Right renal pelvis (tissue), 4 donors: ENCODE data around the gene DCTN2. TPM values are rescaled to one million over a fixed set of nuclear protein-coding genes. Genes with fewer than 3 reads are reported as not detected.

ENCODE experiments used
- DNase-seq, 4 donors: peaks; one replicate each; pipeline ENCODE4 v3.0.0-alpha.2; 2013; ENCODE audit warnings: low read depth in 4 of 4, low spot score in 3 of 4, missing footprints in 1 of 4
- polyA plus RNA-seq, 4 donors: library from polyadenylated mRNA; unstranded; fragments of 120-200 nt; gene quantifications; one replicate each; pipeline ENCODE4 v1.2.1, GENCODE V29; 2013; ENCODE audit not compliant: insufficient read length in 4 of 4

DCTN2 gene
- polyA plus RNA-seq, 4 donors: 159 to 179 (median 166) TPM

DNA sequence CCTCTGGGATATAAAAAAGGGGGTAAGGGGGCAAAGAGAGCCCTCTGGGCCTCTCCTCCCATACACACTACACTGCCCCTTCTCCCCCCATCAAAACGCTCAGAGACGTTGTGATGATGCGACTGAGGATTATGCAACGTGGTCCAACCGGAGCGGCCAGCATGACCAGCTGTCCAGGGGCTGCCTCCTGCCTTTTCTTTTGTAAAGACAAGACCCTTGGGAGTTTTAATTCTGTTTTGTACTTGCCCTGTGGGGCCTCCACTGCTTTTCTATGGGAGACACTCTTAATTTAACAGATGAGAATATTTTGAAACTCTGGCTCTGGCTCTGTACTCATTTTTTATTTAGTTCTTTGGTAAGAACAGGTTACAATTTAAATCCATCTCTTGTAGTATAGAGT is 17.2 kb downstream of the DCTN2 start:
- DNase-seq: no peak

DNA sequence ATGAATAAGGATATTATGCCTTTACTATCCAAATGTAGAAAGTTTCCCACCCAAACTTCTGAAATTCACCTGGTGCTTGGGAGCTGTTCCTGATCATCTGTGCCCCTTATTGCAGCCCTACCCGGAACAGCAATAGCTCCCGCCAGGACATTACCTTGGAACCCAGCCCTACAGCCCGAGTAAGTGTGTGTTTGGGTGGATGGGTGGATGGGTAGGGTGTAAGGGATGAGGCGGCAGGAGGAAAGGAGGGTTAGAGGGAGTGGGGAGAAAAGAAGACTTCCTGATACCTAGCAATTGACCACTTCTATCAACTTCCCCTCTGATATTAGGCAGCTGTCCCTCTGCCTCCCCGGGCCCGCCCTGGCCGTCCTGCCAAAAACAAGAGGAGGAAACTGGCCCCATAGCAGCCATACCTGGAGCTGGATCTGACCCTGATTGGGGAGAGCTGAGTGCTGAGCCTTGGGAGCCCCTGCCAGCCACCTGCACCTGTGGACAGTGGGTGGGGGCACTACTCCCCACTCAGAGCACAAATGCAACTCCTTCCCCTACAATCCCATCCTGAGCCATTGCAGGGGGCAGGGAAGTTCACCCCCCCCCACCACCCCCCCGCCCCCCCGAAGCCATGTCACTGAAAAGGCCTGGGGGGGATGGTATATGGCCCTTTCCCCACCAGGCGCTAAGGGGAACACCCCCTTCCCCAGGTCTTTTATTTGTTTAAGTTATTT is 18.0 kb downstream of the DCTN2 start:
- DNase-seq: no peak

DNA sequence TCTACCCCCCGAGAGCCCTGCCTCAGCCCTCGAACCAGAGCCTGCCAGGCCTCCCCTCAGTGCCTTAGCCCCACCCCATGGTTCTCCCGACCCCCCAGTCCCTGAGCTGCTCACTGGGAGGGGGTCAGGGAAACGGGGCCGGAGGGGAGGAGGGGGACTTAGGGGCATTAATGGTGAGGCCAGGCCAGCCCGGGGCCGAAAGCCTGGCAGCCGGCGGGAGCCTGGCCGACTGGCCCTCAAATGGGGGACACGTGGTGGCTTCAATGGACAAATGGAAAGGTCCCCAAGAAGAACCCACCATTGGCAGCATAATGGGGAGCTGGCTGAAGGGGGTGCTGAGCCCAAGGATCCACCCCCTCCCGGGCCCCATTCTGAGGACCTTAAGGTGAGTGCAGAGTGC is 18.8 kb downstream of the DCTN2 start:
- DNase-seq: no peak

DNA sequence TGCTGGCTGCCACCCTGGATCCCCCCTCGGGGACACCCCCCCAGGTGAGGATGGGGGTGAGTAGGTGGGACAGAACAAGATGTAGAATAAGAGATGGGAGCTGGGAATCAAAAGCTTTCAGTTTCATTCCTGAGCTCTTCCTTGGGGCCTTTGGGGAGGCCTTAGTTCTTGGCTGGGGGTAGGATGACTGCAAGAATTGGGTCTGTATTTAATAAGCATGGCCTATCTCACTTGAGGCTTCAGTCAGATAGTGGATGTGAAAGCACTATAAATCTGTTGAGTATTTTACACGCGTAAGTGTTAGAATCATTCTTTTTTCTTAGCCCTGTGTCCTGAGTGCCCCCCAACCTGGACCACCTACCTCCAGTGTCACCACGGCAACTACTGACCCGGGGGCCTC is 19.8 kb downstream of the DCTN2 start:
- DNase-seq: no peak

DNA sequence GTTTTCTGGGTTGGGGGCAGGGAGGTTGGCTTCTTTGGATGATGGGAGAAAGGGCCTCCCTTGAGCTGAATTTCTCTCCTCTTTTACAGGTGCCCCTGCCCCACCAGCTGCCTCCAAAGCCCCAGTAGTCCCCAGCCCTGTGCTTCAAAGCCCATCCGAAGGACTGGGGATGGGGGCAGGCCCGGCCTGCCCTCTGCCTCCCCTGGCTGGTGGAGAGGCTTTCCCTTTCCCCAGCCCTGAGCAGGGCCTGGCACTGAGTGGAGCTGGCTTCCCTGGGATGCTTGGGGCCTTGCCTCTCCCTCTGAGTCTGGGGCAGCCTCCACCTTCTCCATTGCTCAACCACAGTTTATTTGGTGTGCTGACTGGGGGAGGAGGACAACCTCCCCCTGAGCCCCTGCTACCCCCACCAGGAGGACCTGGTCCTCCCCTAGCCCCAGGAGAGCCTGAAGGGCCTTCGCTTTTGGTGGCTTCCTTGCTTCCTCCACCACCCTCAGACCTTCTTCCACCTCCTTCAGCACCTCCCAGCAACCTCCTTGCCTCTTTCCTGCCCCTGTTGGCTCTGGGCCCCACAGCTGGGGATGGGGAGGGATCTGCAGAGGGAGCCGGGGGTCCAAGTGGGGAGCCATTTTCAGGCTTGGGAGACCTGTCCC is 20.4 kb downstream of the DCTN2 start:
- DNase-seq: no peak

DNA sequence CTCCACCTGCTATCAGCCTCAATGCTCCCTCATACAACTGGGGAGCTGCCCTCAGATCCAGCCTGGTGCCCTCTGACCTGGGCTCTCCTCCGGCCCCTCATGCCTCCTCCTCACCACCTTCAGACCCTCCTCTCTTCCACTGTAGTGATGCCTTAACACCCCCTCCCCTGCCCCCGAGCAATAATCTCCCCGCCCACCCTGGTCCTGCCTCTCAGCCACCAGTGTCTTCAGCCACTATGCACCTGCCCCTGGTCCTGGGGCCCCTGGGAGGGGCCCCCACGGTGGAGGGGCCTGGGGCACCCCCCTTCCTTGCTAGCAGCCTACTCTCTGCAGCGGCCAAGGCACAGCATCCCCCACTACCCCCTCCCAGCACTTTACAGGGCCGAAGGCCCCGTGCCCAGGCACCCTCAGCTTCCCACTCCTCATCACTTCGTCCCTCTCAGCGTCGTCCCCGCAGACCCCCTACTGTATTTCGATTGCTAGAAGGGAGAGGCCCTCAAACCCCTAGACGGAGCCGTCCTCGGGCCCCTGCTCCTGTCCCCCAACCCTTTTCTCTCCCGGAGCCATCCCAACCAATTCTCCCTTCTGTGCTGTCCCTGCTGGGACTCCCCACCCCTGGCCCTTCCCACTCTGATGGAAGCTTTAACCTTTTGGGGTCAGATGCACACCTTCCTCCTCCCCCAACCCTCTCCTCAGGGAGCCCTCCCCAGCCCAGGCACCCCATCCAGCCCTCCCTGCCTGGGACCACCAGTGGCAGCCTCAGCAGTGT is 21.2 kb downstream of the DCTN2 start:
- DNase-seq: no peak

DNA sequence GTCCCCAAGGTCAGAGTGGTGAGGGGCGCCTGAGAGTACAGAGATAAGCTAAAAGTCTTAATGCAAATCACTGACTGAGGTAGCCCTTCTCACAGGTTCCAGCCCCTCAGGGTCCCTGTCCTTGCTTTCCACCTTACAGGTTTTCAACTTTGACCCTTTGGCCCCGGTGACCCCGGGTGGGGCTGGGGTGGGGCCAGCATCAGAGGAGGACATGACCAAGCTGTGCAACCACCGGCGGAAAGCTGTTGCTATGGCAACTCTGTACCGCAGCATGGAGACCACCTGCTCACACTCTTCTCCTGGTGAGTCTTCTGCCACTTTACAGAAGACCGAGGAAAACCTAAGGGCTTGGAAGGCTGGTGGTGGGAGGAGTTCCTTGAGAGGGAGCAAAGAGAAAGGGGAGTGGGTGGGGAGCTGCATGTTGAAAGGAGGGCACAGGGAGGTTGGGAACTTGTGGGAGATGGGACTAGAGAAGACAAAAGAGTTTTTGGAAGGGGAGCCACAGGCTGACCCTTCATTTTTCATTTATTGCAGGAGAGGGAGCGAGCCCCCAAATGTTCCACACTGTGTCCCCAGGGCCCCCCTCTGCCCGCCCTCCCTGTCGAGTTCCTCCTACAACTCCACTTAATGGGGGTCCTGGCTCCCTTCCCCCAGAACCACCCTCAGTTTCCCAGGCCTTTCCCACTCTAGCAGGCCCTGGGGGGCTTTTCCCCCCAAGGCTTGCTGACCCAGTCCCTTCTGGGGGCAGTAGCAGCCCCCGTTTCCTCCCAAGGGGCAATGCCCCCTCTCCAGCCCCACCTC is 22.0 kb downstream of the DCTN2 start:
- no peak for DNase-seq

DNA sequence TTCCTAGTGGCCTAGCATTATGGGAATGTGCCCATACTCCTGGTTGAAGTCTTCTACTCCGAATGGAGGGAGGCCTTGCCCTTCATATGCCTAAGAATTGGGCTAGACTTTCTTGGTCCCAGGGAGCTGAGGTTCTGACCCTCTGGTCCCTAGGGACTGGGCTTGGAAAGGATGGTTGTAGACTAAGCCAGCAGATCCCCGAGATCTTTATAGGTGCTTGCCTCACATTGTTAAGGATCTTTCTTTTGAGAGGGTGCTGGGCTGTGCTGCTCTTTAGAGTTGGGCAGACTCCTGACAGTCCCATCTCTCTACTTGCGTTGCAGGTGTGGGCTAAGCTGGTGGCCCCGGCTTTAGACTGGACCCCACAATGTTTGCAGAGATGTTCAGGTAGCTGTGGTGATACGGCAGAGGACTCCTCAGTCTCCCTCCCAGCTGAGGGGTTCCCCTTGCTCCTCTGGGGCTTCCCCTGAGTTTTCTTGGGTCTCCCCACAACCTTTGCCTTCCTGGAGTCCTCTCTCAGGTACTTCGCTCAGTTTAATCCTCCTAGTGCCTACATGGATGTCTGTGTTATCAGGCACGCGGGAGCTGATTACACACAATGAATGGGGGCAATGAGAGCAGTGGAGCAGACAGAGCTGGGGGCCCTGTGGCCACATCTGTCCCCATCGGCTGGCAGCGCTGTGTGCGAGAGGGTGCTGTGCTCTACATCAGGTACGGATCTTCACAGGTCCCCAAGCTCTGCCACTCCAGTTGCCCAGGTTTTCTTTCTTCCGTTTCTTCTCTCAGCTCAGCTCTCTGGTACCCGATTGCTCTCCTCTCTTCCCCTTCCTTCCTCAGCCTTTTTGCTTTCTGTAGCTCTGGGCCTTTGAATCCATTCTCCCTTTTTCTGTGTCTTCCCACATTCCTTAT is 23.0 kb downstream of the DCTN2 start:
- no peak for DNase-seq

DNA sequence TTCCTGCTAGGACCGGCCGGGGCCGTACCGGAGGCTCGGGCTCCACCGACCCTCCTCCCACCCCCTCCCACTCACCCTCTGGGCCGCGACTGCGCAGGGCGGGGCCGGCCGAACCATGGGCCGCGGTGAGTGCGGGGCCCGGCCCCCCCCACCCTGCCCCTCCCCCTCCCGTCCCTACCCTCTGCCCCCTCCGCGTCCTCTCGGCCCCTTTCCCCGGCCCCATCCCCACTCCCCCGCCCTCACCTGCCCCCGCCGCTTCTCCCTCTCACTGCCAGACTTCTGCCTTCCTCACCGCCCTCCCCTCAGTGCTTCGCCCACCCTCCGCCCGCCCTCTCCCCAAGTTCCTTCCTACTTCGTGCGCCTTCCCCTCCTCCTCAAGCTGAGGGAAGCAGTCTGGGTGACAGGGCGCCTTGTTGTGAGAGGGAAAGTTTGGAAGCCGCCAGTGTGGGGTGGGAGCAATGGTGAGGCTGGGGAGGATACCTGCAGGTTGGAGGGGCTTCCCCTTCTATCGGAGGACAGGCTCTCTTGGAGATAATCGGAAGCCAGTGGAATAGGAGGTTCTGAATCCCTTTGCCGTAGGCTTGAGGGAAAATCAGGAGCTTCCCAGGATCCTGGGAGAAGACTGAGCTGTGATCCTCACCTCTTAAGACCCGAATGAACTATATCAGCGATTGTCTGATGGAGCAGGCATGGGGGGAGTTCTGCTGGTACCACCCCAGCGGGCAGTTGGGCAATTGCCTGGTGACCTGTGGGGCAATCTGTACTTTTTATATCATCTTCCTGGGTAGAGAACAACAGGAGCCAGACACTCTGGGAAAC is 23.9 kb downstream of the DCTN2 start:
- DNase-seq: peak in 3 of 4 donors; percentile 55 to 68 (median 57)

DNA sequence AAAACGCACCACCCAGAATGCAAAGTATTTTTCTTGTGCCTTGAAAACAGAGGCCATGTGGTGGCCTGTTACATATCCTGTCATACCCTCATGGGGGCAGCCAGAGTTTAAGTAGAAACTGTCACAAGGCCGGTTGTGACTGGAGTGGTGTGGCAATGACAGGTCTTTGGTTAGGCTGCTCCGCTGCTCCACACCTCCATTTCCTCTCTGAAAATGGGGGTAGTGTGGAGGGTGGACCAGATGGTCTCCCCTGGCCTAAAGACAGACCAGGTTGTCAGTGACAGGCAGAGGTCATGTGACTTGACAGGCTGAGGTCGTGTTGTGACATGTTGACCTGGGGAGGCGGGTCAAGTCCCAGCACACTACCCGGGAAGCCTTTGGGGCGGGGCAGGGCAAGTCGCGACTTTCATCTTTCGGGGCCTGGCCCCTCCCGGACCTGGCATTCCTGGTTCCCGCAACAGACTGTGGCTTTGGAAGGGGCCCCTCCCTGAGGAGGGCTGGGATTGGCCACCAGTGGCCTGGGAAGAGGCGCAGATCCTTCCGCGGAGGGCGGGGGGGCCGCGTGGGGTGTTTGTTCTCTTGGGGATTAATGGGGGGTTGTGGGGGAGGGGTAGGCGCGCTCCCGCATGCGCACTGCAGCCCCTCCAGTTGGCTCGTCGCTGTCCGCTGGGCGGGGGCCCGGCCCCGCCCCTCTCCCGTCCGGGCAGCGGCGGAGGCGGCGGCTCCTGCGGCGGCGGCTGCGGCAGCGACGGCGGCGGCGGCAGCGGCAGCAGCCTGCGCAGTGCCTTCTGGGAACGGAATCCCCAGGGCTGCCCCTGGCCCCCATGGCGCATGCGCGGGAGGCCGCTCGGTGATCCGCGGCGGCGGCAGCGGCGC is 24.7 kb downstream of the DCTN2 start, which contains the start of gene MBD6:
TSS of gene MBD6 (plus strand) at position 814 of the 876 bp plus-strand sequence. CDS start 1,480 bp downstream, outside the sequence.
- peak; percentile 76 to 83 (median 82) for DNase-seq

DNA sequence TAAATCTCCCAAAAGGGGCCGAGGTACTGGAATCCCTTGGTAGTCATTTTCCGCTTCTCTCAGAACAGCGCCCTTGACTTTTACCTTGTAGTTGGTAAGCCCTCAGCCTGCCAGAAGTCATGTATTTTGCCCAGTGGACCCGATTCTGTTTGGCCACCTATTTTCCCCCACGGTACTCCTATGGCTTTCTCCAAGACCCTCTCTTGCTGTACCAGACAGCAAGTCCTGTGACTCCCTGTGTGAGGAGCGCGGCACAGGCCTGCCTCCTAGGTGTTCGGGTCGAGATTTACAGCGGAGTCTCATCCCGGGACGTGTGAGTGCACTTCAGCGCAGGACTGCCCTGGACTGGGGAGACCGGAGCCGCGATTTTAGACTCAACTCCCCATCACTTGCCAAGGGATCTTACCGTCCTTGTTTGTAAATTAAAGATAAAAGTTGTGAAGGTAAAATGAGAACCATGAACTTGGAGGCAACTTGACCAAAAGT is 25.4 kb downstream of the DCTN2 start:
- peak in 2 of 4 donors; percentile 40 to 51 for DNase-seq

DNA sequence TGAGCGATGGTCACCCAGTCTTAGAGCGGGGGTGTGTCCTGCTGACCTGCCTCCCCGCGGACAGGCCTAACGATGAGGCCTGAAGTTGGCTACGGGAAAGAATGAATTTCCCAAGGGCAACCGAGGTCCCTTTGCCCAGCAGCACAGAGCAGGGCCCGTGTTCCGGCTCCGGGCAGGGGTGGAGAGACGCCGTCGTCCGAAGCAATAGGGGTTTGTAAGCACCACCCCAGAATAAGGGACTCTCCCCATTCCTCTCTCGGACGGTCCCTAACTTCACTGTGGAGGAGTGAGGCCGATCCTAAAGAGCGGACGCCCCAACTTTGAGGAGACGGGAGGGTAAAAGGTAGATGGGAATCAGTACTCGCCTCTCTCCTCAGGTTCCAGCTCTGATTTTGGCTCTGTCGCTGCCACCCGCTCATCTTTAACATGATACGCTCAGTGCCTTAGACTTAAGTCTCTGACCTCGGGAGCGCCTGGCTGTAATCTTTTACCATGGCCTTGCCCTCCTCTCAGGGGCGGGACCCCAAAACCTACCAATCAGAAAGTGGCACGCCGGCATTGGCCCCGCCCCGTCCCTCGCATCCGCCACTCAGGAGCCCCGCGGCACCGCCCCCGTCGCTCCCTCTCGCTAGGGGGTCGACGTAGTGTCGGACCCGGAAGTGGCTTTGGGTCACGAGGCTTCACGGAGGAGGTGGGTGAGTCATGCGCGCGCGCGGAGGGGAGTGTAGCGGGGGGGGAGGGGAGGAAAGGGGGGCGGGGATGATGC is 26.8 kb downstream of the DCTN2 start, which contains the start of gene DDIT3:
TSS of gene DDIT3 (minus strand) at position 462 of the 766 bp plus-strand sequence. CDS start 3,108 bp downstream, outside the sequence.
- peak; percentile 91 to 97 (median 96) for DNase-seq

DNA sequence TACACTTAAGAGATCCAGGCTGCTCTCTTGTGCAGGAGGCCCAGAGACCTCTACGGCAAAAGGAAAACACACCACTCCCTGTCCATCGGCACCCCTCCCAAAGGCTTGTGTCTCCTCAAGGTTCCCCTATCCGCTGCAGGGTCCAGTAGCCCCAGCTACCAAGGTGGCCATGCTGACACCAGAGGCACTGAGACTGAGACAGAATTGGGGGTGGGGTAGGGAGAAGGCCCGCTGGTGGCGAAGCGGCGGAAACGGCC is 27.3 kb downstream of the DCTN2 start:
- peak in 2 of 4 donors; percentile 15 to 34 for DNase-seq

DNA sequence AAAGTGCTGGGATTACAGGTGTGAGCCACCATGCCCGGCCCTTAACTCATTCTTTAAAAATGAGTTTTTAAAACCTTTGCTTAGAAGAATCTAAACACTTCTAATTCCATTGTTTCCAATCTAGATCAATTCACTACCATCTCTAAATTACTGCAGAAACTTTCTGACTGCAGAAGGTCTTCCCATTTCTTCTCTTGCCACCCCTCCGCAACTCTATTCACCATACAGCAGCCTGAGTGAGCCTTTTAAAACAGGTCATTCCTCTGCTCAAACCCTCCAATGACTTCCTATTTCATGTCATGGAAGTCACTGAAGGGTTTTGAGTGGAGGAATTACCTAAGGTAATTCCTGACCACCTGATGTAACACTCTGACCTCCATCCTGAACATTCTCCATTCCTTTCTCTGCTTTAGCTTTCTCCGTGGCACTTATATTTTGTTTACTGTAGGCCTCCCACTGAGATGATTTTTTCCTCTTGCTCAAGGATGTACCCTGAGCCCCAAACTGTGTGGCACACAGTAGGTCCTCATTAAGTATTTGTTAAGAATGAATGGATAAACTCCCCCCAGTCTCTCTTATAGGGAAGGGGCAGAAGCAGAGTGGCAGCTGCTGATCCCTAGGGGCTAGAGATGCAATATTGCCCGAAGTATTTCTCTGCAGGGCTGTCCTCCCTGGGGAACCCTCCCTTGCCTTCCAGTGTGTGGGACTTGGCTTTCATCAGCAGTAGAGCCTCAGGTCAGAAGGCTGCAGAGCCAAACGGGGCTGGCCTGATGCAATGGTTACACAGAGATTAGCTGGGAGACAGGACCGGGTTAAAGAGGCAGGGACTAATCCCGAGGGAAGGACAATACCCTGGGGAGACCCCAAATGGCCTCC is 27.8 kb downstream of the DCTN2 start:
- no peak for DNase-seq

DNA sequence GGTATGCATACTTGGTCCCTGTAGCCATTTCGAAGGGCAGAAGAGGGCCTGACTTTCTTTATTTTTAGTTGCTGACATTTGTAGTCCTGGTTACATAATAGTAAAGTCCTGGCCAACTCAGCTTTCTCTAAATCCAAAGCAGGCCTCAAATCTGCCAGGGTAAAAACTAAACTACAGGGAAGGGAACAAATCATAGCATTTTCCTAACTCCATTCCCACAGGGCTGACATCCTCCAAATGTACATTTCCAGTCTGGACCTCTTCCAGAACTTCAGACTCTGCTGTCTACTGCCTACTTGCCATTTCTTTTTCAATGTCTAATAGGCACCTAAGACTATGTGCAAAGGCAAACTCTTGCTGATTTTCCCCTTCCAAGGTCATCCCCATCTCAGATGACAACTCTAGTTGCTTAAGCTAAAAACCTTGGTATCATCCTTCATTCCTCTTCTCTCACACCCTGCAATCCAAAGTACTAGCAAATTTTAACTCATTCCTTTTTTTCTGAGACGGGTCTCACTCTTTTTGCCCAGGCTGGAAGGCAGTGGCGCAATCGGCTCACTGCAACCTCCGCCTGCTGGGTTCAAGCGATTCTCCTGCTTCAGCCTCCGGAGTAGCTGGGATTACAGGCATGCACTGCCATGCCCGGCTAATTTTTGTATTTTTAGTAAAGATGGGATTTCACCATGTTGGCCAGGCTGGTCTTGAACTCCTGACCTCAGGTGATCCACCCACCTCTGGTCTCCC is 28.6 kb downstream of the DCTN2 start:
- DNase-seq: no peak
